Urinary bladder (tissue), 4 donors: ENCODE measurements around the gene ADORA3. TPM values are rescaled to one million over a fixed set of nuclear protein-coding genes. Genes with fewer than 3 reads are reported as not detected.

Experiments used
- DNase-seq: peaks from one replicate; pipeline ENCODE4 v3.0.0-alpha.2; 2015; ENCODE audit errors: extremely low spot score
- H3K27ac ChIP-seq: one replicate; pipeline ENCODE4 v1.5.1; 2013; ENCODE audit warnings: low read depth, mild to moderate bottlenecking, moderate library complexity
- H3K36me3 ChIP-seq: one replicate; pipeline ENCODE4 v1.6.1; 2013; ENCODE audit warnings: mild to moderate bottlenecking, moderate library complexity; ENCODE audit not compliant: insufficient read depth
- H3K4me1 ChIP-seq: one replicate; pipeline ENCODE4 v1.6.1; 2013; ENCODE audit warnings: mild to moderate bottlenecking, moderate library complexity; ENCODE audit not compliant: insufficient read depth
- H3K4me3 ChIP-seq: one replicate; pipeline ENCODE4 v1.5.1; 2013; ENCODE audit warnings: low read depth, low read length
- WGBS: extraction: QIAGEN DNeasy Blood & Tissue Kit; methylation state at CpG from one replicate; pipeline ENCODE4 v1.1.7; 2013; 5-methylcytosine and 5-hydroxymethylcytosine counted together
- polyA plus RNA-seq: library from polyadenylated mRNA; stranded (reverse); fragments of 200-250 nt; gene quantifications from one replicate; pipeline ENCODE4 v1.2.3, GENCODE V29; 2013
- total RNA-seq: library from RNA; depleted of rRNA; stranded (reverse); fragments of >200 nt; gene quantifications from one replicate; pipeline ENCODE4 v1.2.3, GENCODE V29; 2014
- donor health status: healthy with polysubstance abuse.
- donor health status: healthy.

Gene ADORA3
- total and polyA plus RNA-seq, 2 donors = 1.6 to 8.5 TPM

DNA sequence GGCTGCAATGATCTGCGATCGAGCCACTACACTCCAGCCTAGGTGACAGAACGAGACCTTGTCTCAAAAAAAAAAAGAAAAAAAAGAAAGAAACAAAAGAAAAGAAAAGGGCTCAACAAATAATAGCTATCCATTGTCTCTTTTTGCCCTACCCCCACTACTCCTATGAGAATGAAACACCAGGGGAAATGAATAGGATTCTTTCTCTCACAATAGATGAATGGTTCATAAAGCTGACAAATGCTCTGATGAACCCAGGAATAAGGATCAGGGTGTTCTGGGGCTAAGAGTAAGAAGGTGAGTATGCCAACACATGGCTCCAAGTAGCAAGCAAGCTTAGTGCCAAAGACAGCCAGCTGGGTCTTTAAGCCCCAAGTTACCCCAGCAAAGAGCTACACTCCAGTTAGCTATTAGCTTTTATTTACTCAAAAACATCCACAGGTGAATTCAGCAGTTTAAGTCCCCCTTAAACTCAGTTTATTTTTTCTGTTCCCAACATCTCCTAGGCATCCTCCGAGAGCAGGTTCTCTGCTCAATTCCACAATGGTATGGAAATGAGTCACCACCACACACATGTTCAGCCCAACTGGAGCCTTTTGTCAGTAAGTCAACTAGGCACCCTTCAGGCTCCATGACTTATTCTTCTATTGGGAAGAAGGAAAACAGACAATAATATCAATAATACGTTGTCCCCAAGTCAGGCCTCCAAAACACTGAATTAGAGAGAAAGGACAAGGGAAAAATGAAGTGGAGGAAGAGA, 4.2 kb downstream of the ADORA3 start:
- WGBS = 89% methylated on average over 5 of the region's 5 CpGs
- no peak overlapping the region for H3K4me3 ChIP-seq
- DNase-seq = no peak
- H3K27ac ChIP-seq = no peak overlapping the region
- no peaks in the 10 kb centered on the region for H3K4me1 ChIP-seq
- no peaks in the 10 kb centered on the region for H3K36me3 ChIP-seq

- Histone ChIP-seq H3K36me3 (no peaks in the 10 kb centered on the region), H3K4me3 (no peak overlapping the region), H3K4me1 (no peaks in the 10 kb centered on the region), H3K27ac (no peak overlapping the region)
- no peak for DNase-seq
- WGBS = 68% methylated on average over 5 of the region's 5 CpGs
These were observed 5.8 kb downstream of the ADORA3 start for GRCh38 chr1:111497592-111497991.

GRCh38 chr1:111496398-111496797, 7.0 kb downstream of the ADORA3 start:
- no peak overlapping the region for H3K27ac ChIP-seq
- H3K4me1 ChIP-seq = no peaks in the 10 kb centered on the region
- no peaks in the 10 kb centered on the region for H3K36me3 ChIP-seq
- no peak for DNase-seq
- no peak overlapping the region for H3K4me3 ChIP-seq
- 83% methylated on average over 4 of the region's 4 CpGs for WGBS

DNA sequence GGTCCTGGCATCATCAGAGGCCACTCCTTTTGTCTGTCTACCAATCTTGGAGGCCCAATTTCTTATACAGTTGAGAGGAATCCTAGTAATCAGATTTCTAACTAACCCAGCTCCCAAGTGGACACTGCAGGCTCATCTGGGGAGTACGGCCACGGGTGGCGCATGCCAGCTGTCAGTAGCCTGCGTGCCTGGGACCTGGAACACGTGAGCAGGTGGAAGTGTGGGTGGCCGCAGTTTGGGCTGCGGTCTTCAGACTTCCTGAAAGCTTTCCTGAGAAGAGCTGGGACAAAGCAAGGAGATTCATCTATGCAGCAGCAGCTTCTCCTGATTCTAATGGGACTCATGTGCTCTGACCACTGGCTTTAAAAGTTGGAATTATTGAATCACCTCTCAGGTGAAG, 12.4 kb downstream of the ADORA3 start:
- Histone ChIP-seq H3K4me1 (no peaks in the 10 kb centered on the region), H3K27ac (no peak overlapping the region), H3K4me3 (no peak overlapping the region), H3K36me3 (no peaks in the 10 kb centered on the region)
- no peak for DNase-seq
- 89% methylated on average over 7 of the region's 7 CpGs for WGBS

GRCh38 chr1:111490220-111490619, 13.2 kb downstream of the ADORA3 start:
- WGBS = 89% methylated on average over 4 of the region's 4 CpGs
- H3K4me1 ChIP-seq = no peaks in the 10 kb centered on the region
- no peak overlapping the region for H3K27ac ChIP-seq
- DNase-seq = no peak
- H3K36me3 ChIP-seq = no peaks in the 10 kb centered on the region
- no peak overlapping the region for H3K4me3 ChIP-seq

DNA sequence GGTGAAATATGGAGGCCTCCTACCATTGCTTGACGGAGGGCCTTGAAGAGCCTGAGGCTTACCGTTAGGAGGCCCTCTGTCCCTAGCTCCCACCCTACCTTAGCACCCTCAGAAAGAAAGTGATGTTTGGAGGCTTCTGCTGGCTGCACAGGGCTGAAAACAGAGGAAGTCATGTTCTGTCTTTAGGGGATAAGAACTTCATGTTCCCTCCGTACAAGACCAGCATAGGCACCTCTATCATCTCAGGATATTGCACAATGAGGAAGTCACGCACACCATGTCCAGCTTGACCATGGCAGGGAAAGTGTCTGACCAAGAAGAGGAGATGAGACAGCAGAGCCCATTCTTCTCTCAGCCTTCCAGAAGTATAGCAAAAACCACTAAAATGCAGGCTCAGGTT, 13.8 kb downstream of the ADORA3 start:
- 85% methylated on average over 4 of the region's 4 CpGs for WGBS
- no peak for DNase-seq
- Histone ChIP-seq H3K36me3 (no peaks in the 10 kb centered on the region), H3K4me1 (no peaks in the 10 kb centered on the region), H3K27ac (no peak overlapping the region), H3K4me3 (no peak overlapping the region)

GRCh38 chr1:111488669-111489068, 14.8 kb downstream of the ADORA3 start:
- H3K4me3 ChIP-seq = no peak overlapping the region
- H3K27ac ChIP-seq = no peak overlapping the region
- H3K4me1 ChIP-seq = no peaks in the 10 kb centered on the region
- DNase-seq = no peak
- WGBS = 93% methylated on average over 9 of the region's 9 CpGs
- no peaks in the 10 kb centered on the region for H3K36me3 ChIP-seq

DNA sequence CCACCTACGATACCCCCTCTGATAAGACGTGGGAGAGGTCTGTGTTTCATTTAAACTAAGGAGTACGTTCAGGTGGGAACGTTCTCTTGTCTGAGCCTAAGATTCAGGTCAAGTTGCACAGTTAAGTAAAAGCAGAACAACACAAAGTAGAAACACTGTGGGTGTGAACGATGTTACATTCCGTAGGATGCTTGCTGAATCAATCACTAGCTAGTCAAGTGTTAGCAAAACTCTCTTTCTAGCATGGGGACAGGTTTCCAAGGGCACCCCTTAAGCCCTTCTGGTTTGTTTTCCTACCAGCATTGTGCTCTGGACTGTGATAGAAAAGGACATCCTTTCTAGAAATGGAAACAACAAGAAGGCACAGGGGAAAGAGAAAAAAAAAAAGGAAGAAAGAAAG, 16.3 kb downstream of the ADORA3 start:
- no peaks in the 10 kb centered on the region for H3K36me3 ChIP-seq
- no peak overlapping the region for H3K4me3 ChIP-seq
- 87% methylated on average over 6 of the region's 6 CpGs for WGBS
- no peaks in the 10 kb centered on the region for H3K4me1 ChIP-seq
- no peak for DNase-seq
- H3K27ac ChIP-seq = no peak overlapping the region

DNA sequence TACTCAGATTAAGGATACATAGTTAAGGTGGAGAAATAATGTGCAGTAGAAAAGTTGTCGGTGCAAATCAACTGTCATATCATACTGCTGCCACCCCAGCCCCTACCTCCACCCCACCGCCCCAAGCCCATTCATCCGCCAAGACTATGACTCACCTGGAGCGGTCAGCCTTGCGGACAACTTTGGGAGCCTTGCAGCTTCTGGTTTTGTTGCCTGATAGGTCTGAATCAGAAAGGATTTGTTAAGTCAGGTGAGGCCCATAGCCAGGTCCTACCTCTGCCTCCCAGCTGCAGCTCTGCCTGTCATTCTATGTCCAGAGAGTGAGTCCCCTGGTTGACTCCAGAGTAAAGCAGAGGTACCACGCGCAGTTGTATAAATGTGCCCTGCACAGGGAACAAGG, 17.0 kb downstream of the ADORA3 start:
- H3K27ac ChIP-seq = no peak overlapping the region
- no peak for DNase-seq
- 97% methylated on average over 7 of the region's 7 CpGs for WGBS
- H3K36me3 ChIP-seq = no peaks in the 10 kb centered on the region
- no peaks in the 10 kb centered on the region for H3K4me1 ChIP-seq
- H3K4me3 ChIP-seq = no peak overlapping the region

DNA sequence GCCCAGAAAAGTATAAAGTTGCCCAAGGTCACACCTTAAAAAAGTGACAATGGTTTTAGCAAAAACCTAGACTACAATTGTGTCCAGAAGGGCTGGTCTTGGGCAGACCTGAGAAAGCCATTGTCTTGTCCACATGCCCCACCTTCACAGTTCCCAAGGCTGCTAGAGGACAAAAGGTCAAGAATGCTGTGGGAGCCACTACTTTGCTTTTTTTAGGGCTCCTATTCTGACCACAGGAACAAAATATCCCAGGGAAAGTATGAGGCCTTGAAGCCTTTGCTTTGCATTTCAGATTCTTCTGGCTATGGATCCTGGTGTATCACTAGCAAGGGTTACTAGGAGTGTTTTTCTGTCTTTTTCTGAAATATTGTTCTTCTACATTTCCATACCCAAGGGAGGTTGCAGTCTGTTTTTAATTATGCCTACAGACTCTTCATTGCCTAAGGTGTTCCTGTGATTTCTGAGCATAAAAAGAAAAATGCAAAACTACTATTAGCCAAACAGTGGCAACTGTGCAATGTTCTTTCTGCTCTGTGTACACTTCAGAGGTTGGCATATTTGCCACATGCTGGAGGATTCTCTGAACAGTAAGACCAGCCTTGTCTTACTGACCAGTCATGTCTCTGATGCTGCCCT, 18.9 kb downstream of the ADORA3 start:
- no peak for DNase-seq
- Histone ChIP-seq H3K4me1 (no peaks in the 10 kb centered on the region), H3K27ac (no peak overlapping the region), H3K36me3 (no peaks in the 10 kb centered on the region), H3K4me3 (no peak overlapping the region)

DNA sequence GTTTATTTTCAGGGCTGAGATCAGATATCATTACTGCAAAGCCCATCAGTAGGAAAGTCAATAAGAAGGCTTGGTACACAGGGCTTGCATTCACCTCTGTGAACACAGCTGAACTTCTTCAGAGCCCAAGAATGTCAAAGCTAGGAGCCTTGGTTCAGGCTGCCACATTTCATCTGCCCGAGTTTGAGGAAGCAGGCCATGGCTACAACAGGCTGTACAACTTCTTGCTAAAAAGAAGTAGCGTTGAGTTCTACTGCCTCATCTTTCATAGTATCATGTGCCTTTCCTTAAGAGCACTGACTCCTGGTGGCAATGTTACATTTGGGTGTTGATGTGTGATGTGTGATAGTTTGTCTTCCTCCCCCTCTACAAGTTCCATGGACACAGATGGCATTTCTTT, 19.6 kb downstream of the ADORA3 start:
- DNase-seq = no peak
- no peak overlapping the region for H3K4me3 ChIP-seq
- H3K36me3 ChIP-seq = no peaks in the 10 kb centered on the region
- H3K27ac ChIP-seq = no peak overlapping the region
- no peaks in the 10 kb centered on the region for H3K4me1 ChIP-seq
- WGBS = 66% methylated on average over 2 of the region's 2 CpGs

DNA sequence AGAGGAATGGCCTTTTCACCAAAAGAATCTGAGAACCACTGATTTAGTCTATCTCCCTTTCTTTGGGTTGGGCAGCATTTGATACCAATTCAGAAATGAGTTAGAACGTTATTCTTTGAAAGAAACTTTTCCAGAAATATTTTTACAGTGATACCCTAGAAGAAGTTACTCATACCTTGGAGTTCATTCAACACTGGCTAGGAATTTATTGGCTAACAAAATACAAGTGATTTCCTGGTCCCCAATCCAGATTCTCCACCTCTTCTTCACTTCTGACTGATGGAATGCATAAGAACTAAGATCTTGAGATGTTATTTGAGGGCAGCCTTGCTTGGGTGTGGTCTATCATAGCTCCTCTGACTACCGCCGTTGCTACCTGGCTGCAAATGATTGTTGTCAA, 20.3 kb downstream of the ADORA3 start:
- Histone ChIP-seq H3K36me3 (no peaks in the 10 kb centered on the region), H3K4me1 (no peaks in the 10 kb centered on the region), H3K4me3 (no peak overlapping the region), H3K27ac (no peak overlapping the region)
- DNase-seq = no peak
- 61% methylated on average over 3 of the region's 3 CpGs for WGBS

DNA sequence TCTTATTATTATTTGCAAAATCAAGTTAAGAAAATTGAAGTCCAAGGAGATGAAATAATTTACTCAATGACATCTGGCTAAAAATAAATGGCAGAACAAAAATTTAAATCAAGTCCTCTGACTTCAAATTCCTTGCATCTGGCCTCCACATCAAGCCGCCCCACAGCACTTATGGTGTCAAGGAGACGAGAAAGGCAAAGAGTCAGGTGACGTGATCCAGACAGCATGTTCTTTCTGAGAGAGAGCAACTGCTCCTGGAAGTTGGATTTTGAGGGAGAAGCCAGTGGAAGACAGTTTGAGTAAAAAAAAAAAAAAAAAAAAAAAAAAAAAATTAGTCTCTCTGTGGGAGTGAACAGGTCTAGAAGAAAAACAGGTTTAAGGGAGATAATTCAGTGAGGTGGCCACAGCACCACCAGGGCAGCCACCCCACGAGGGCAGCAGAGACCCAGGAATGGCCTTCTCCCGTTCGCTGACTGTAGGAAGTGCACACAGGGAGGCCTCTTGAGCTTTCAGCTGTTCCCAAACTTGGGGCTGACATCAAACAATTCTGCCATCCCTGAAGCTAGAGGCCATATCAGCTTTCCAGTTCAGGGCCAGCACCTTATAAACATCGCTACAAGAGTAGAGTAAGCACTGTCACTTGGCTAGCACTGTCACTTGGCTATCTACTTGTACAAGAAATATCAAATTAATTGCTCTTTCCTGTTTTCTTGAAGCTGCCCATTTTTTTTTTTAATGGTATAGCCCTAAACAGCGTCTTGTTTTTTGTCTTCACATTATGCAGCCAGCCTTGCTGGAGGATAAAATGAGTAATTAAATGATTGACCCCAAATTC, 21.8 kb downstream of the ADORA3 start:
- Histone ChIP-seq H3K4me3 (no peak overlapping the region), H3K36me3 (no peaks in the 10 kb centered on the region), H3K4me1 (no peaks in the 10 kb centered on the region), H3K27ac (no peak overlapping the region)
- WGBS = 25% methylated on average over 8 of the region's 8 CpGs
- peak; percentile 25 for DNase-seq

DNA sequence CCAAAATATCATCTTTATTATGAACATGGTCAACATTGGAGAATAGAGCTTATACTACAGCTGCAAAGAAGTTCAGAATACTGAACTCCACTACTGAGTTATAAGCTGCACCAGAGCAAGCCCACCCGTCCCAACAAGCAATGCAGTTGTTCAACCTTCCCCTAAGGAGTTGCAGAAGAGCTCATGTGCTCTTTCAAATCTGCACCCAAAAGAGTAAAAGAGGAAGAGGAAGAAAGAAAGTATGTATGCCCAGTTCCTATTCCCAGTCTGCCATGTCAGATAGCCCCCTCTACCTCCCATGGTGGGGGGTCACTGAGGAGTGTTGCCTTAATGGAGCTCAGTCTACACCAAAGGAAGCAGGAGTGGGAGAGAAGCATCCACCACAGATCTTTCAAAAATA, 22.8 kb downstream of the ADORA3 start:
- no peaks in the 10 kb centered on the region for H3K4me1 ChIP-seq
- H3K27ac ChIP-seq = no peak overlapping the region
- no peak overlapping the region for H3K4me3 ChIP-seq
- H3K36me3 ChIP-seq = no peaks in the 10 kb centered on the region
- WGBS = 55% methylated on average over 1 of the region's 1 CpG
- DNase-seq = no peak
